ENCODE measurements around the gene CAMSAP2. TPM values are rescaled to one million over a fixed set of nuclear protein-coding genes. Genes with fewer than 3 reads are reported as not detected.

Gene CAMSAP2
- total RNA-seq, 2 donors from 2014 or later: 5.4 to 7.5 TPM

DNA sequence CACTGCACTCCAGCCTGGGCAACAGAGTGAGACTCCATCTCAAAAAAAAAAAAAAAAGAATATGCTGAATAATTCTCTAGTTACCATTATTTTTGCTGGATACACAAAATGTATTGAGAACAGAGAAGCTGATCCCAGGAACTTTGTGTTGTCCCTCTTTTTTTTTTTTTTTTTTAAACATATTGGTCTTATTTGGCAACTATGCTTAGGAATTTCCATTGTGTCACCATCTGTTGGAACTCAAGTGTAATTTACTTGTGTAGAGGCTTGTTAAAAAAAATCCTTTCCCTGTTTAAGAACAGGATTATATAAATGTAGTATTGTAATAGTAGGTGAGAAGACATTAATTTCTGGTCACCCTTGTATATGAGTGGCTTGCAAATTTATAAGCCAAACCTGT is 28.6 kb downstream of the CAMSAP2 start:
- Histone ChIP-seq H3K9me3 (no peaks in the 10 kb centered on the region), H3K4me3 (no peak overlapping the region), H3K36me3 (no peaks in the 10 kb centered on the region), H3K27ac (no peak overlapping the region), H3K4me1 (no peaks in the 10 kb centered on the region), H3K27me3 (no peaks in the 10 kb centered on the region), H3K9ac (ENCODE audit: low read depth in 2 of 2, low read length in 2 of 2) (no peak overlapping the region)
- TF ChIP-seq, protein P1, sequence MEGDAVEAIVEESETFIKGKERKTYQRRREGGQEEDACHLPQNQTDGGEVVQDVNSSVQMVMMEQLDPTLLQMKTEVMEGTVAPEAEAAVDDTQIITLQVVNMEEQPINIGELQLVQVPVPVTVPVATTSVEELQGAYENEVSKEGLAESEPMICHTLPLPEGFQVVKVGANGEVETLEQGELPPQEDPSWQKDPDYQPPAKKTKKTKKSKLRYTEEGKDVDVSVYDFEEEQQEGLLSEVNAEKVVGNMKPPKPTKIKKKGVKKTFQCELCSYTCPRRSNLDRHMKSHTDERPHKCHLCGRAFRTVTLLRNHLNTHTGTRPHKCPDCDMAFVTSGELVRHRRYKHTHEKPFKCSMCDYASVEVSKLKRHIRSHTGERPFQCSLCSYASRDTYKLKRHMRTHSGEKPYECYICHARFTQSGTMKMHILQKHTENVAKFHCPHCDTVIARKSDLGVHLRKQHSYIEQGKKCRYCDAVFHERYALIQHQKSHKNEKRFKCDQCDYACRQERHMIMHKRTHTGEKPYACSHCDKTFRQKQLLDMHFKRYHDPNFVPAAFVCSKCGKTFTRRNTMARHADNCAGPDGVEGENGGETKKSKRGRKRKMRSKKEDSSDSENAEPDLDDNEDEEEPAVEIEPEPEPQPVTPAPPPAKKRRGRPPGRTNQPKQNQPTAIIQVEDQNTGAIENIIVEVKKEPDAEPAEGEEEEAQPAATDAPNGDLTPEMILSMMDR (IDR thresholded peaks at IDR 0.05): no peak
- intact Hi-C loops (cut with DNase I): no loop called here
- DNase-seq: no peak

GRCh38 chr1:200771625-200772555 is 33.2 kb downstream of the CAMSAP2 start:
- intact Hi-C loops (cut with DNase I): no loop called here
- no peaks in the 10 kb centered on the region for H3K36me3 ChIP-seq

GRCh38 chr1:200774311-200774710 is 35.6 kb downstream of the CAMSAP2 start:
- DNase-seq: no peak
- intact Hi-C loops (cut with DNase I): no loop called here

More at GRCh38 chr1:200771625-200772555, 33.2 kb downstream of the CAMSAP2 start:
- H3K27me3 ChIP-seq: no peaks in the 10 kb centered on the region
- TF ChIP-seq, protein P1 (IDR thresholded peaks at IDR 0.05): no peak
- H3K4me1 ChIP-seq: no peaks in the 10 kb centered on the region
- no peaks in the 10 kb centered on the region for H3K9me3 ChIP-seq
- no peak overlapping the region for H3K9ac ChIP-seq (ENCODE audit: low read depth in 2 of 2, low read length in 2 of 2)
- H3K27ac ChIP-seq: no peak overlapping the region
- H3K4me3 ChIP-seq: no peak overlapping the region
- DNase-seq: no peak

DNA sequence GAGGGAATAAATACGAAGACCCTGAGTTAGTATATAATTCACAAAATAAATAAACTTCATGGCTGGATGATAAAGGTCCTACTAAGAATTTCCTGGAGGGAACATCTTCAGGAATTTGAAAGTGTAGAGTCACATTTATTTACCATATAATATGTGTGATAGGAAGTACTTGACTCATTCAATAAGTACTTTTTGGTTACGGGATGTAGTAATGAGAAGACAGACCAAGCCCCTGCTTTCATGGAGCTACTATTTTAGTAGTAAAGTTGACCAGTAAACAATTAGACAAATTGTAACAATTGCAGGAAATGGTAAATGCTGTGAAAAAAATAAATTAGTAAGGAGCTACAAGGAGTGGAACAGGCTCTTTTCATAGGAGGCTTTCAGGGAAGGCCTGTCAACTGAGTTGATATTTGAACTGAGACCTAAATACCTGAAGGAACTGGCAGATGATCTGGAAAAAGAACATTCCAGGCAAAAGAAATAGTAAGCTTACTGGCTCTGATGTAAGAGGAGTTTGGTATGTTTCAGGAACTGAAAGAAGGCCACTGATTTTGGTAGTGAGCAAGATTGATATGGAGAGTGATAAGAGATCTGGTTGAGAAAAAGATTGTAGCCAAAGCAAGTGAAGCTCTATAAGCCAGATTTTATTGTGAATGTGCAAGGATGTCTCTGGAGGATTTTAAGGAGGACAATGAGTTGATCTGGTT is 36.2 kb downstream of the CAMSAP2 start:
- H3K4me3 ChIP-seq: no peak overlapping the region
- intact Hi-C loops (cut with DNase I): no loop called here
- no peak overlapping the region for H3K27ac ChIP-seq
- no peak overlapping the region for H3K9ac ChIP-seq (ENCODE audit: low read depth in 2 of 2, low read length in 2 of 2)
- no peaks in the 10 kb centered on the region for H3K4me1 ChIP-seq
- H3K27me3 ChIP-seq: no peaks in the 10 kb centered on the region
- TF ChIP-seq, protein P1 (IDR thresholded peaks at IDR 0.05): no peak
- no peaks in the 10 kb centered on the region for H3K36me3 ChIP-seq
- H3K9me3 ChIP-seq: no peaks in the 10 kb centered on the region
- DNase-seq: no peak

More at GRCh38 chr1:200774311-200774710, 35.6 kb downstream of the CAMSAP2 start:
- H3K9ac ChIP-seq (ENCODE audit: low read depth in 2 of 2, low read length in 2 of 2): no peak overlapping the region
- no peaks in the 10 kb centered on the region for H3K4me1 ChIP-seq
- TF ChIP-seq, protein P1 (IDR thresholded peaks at IDR 0.05): no peak
- no peaks in the 10 kb centered on the region for H3K9me3 ChIP-seq
- no peak overlapping the region for H3K27ac ChIP-seq
- no peaks in the 10 kb centered on the region for H3K27me3 ChIP-seq
- no peaks in the 10 kb centered on the region for H3K36me3 ChIP-seq
- no peak overlapping the region for H3K4me3 ChIP-seq

DNA sequence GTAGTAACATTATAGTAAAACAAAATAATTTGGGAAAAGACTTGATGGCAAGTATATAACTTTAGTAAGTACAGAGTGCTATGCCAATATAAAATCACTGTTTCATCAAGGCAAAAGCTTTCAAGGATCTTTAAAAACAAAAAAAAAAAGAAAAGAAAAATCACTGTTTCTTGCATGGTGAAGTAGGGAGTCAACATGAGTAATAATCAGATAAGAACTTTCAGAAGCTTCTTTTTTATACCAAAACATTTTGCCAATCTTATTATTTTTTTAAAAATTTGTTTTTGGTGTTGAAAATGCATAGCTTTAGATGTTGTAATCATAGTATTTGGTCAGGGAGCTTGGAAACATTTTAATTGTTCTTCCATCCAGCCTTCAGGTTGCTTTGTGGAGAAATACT is 37.2 kb downstream of the CAMSAP2 start:
- intact Hi-C loops (cut with DNase I): no loop called here
- Histone ChIP-seq H3K27me3 (no peaks in the 10 kb centered on the region), H3K27ac (no peak overlapping the region), H3K4me1 (no peaks in the 10 kb centered on the region), H3K4me3 (no peak overlapping the region), H3K9ac (ENCODE audit: low read depth in 2 of 2, low read length in 2 of 2) (no peak overlapping the region), H3K36me3 (no peaks in the 10 kb centered on the region), H3K9me3 (no peaks in the 10 kb centered on the region)
- DNase-seq: no peak
- TF ChIP-seq, protein P1 (IDR thresholded peaks at IDR 0.05): no peak
